ENCODE measurements around the gene NR4A2.

The NR4A2 gene

DNA sequence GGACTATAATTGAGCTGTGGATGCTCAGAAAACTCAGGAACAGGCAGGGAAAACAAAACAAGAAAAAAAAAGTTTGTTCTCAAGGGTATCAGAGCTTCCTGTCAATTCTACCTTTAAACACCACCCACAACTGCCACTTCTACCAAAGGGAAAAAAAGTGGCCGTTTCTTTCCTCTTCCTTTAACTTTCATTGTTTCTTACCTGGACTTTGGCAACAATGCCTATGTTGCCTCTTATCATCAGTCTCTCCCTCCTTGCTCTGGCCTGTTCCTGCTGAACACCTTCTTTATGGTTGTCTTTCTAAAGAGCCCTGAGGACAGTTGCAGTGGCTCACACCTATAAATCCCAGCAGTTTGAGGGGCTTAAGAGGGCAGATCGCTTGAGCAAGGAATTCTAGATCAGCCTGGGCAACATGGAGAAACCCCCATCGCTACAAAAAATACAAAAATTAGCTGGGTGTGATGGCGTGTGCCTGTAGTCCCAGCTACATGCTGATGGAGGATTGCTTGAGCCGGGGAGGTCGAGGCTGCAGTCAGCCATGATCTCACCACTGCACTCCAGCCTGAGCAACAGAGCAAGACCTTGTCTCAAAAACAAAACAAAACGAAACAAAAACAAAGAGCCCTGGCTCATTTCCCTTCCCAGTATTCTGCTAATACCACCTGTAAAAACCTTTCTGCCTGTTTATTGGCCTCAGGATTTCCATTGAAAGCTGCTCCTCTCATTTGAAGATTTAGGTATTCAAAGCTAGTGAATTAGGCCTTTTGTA, 18.0 kb upstream of the NR4A2 start:
- Histone ChIP-seq H3K9ac (no peak overlapping the region), H3K27ac (no peak overlapping the region), H2AFZ (ENCODE audit: low read depth) (no peak overlapping the region), H3K4me2 (no peak overlapping the region), H3K4me1 (ENCODE audit: low read depth, poor library complexity, severe bottlenecking) (no peaks in the 10 kb centered on the region), H3K4me3 (IDR thresholded peaks at IDR 0.05; ENCODE audit: insufficient read depth, low read depth, low read length) (no peak overlapping the region), H3K79me2 (ENCODE audit: insufficient read depth, low read depth) (no peaks in the 10 kb centered on the region), H3K27me3 (ENCODE audit: insufficient read depth, low read depth) (no peaks in the 10 kb centered on the region), H4K20me1 (ENCODE audit: insufficient read depth) (no peaks in the 10 kb centered on the region), H3K36me3 (ENCODE audit: insufficient read depth) (no peaks in the 10 kb centered on the region)
- TF ChIP-seq, protein P1, sequence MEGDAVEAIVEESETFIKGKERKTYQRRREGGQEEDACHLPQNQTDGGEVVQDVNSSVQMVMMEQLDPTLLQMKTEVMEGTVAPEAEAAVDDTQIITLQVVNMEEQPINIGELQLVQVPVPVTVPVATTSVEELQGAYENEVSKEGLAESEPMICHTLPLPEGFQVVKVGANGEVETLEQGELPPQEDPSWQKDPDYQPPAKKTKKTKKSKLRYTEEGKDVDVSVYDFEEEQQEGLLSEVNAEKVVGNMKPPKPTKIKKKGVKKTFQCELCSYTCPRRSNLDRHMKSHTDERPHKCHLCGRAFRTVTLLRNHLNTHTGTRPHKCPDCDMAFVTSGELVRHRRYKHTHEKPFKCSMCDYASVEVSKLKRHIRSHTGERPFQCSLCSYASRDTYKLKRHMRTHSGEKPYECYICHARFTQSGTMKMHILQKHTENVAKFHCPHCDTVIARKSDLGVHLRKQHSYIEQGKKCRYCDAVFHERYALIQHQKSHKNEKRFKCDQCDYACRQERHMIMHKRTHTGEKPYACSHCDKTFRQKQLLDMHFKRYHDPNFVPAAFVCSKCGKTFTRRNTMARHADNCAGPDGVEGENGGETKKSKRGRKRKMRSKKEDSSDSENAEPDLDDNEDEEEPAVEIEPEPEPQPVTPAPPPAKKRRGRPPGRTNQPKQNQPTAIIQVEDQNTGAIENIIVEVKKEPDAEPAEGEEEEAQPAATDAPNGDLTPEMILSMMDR (conservative IDR thresholded peaks at IDR 0.05; ENCODE audit: low read depth, low read length) = no peak

DNA sequence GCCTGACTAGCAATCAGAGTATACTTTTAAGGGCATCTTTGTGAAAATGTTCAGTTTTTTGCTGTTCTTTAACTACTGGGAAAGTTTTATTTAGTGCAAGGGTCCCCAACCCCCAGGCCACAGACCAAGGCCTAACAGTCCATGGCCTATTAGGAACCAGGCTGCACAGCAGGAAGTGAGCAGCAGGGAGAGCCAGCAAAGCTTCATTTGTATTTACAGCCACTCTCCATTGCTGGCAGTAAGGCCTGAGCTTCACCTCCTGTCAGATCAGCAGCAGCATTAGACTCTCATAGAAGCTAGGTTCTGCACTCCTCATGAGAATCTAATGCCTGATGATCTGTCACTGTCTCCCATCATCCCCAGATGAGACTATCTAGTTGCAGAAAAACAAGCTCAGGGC, 17.1 kb upstream of the NR4A2 start:
- Histone ChIP-seq H2AFZ (ENCODE audit: low read depth) (no peak overlapping the region), H3K4me1 (ENCODE audit: low read depth, poor library complexity, severe bottlenecking) (no peaks in the 10 kb centered on the region), H3K79me2 (ENCODE audit: insufficient read depth, low read depth) (no peaks in the 10 kb centered on the region), H3K36me3 (ENCODE audit: insufficient read depth) (no peaks in the 10 kb centered on the region), H4K20me1 (ENCODE audit: insufficient read depth) (no peaks in the 10 kb centered on the region), H3K9ac (no peak overlapping the region), H3K27me3 (ENCODE audit: insufficient read depth, low read depth) (no peaks in the 10 kb centered on the region), H3K4me3 (IDR thresholded peaks at IDR 0.05; ENCODE audit: insufficient read depth, low read depth, low read length) (no peak overlapping the region), H3K27ac (no peak overlapping the region), H3K4me2 (no peak overlapping the region)
- TF ChIP-seq, protein P1 (conservative IDR thresholded peaks at IDR 0.05; ENCODE audit: low read depth, low read length) = no peak

DNA sequence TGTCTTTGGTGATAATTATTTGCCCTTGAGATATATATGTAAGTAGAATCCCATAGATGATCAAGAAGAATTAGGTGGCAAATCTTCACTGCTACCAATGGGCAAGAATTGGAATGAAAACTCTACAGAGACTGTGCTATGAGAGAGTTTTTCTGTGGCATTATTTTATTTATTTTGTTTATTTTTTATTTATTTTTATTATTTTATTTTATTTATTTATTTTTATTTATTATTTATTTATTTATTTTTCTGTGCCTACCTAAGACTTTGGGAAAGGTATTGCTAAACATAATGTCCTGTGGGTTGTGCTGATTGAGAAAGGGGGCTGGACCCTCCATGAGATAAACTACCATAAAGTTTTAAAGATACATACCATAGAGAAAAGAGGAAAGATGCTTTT, 16.6 kb upstream of the NR4A2 start:
- TF ChIP-seq, protein P1 (conservative IDR thresholded peaks at IDR 0.05; ENCODE audit: low read depth, low read length) = no peak
- no peaks in the 10 kb centered on the region for H3K79me2 ChIP-seq (ENCODE audit: insufficient read depth, low read depth)
- H3K27me3 ChIP-seq (ENCODE audit: insufficient read depth, low read depth) = no peaks in the 10 kb centered on the region
- H3K36me3 ChIP-seq (ENCODE audit: insufficient read depth) = no peaks in the 10 kb centered on the region
- no peak overlapping the region for H3K27ac ChIP-seq
- H4K20me1 ChIP-seq (ENCODE audit: insufficient read depth) = no peaks in the 10 kb centered on the region
- no peak overlapping the region for H3K4me3 ChIP-seq (IDR thresholded peaks at IDR 0.05; ENCODE audit: insufficient read depth, low read depth, low read length)
- H3K4me1 ChIP-seq (ENCODE audit: low read depth, poor library complexity, severe bottlenecking) = peaks cover 3% of the 10 kb centered on the region
- H3K4me2 ChIP-seq = no peak overlapping the region
- no peak overlapping the region for H2AFZ ChIP-seq (ENCODE audit: low read depth)
- H3K9ac ChIP-seq = no peak overlapping the region

DNA sequence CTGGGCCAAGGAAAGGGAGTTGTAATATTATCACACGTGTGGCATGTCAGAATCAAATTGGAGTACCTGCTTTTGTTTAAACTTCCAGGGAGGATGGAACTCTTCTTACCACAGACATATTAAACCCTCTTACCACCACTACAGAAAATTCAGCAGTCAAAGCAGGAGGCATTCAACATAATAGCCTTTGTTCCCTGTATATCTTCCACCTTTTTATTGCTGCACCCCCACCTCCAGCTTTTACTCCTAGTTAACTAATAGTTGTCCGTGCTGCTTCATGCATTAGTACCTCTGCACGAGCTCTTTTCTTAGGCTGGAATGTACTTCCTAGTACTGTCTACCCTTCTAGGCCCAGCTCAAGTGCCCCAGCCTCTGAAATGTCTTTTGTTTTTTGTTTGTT, 14.9 kb upstream of the NR4A2 start:
- no peaks in the 10 kb centered on the region for H4K20me1 ChIP-seq (ENCODE audit: insufficient read depth)
- H3K4me1 ChIP-seq (ENCODE audit: low read depth, poor library complexity, severe bottlenecking) = peaks cover 16% of the 10 kb centered on the region
- no peaks in the 10 kb centered on the region for H3K36me3 ChIP-seq (ENCODE audit: insufficient read depth)
- H3K27me3 ChIP-seq (ENCODE audit: insufficient read depth, low read depth) = no peaks in the 10 kb centered on the region
- H3K27ac ChIP-seq = no peak overlapping the region
- H3K4me2 ChIP-seq = no peak overlapping the region
- H2AFZ ChIP-seq (ENCODE audit: low read depth) = no peak overlapping the region
- TF ChIP-seq, protein P1 (conservative IDR thresholded peaks at IDR 0.05; ENCODE audit: low read depth, low read length) = no peak
- H3K9ac ChIP-seq = no peak overlapping the region
- no peak overlapping the region for H3K4me3 ChIP-seq (IDR thresholded peaks at IDR 0.05; ENCODE audit: insufficient read depth, low read depth, low read length)
- no peaks in the 10 kb centered on the region for H3K79me2 ChIP-seq (ENCODE audit: insufficient read depth, low read depth)

Measured in KMS-11 (cell line).